Retinal pigment epithelial cell (primary cell): ENCODE measurements around the gene TDRD10.

Experiments
- DNase-seq: peaks from one replicate; pipeline ENCODE4 v3.0.0-alpha.2; 2010; ENCODE audit warnings: low read depth
- H3K4me3 ChIP-seq: 2 replicates; pipeline ENCODE4 v1.5.1; 2011; ENCODE audit warnings: mild to moderate bottlenecking, low read length, control low read depth, moderate library complexity
- TF ChIP-seq, protein P1 (sequence below): conservative IDR thresholded peaks from 2 replicates; pipeline ENCODE4 v1.5.1; 2011; ENCODE audit warnings: low read depth, low read length, control low read depth, inconsistent platforms

The TDRD10 gene

DNA sequence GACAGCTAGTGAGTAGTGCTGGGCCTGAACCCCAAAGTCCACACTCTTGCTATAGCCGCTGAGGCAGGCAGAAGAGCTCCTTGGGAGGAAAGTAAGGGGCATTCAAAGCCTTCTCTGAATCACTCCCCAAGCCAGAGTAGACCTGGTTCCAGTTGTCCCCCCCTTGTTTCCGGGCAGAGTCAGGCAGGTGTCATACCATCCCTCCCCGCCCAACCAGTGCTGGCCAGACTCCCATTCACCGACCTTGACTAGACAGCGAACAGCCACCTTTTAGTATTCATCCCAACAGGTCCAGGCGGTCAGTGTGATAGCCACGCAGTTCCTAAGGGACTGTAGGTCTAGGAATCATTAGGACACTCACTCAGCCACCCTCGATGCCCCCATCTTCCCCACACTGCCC, 77.4 kb downstream of the TDRD10 start:
- DNase-seq, result no peak
- H3K4me3 ChIP-seq, result no peak overlapping the region
- TF ChIP-seq, protein P1, sequence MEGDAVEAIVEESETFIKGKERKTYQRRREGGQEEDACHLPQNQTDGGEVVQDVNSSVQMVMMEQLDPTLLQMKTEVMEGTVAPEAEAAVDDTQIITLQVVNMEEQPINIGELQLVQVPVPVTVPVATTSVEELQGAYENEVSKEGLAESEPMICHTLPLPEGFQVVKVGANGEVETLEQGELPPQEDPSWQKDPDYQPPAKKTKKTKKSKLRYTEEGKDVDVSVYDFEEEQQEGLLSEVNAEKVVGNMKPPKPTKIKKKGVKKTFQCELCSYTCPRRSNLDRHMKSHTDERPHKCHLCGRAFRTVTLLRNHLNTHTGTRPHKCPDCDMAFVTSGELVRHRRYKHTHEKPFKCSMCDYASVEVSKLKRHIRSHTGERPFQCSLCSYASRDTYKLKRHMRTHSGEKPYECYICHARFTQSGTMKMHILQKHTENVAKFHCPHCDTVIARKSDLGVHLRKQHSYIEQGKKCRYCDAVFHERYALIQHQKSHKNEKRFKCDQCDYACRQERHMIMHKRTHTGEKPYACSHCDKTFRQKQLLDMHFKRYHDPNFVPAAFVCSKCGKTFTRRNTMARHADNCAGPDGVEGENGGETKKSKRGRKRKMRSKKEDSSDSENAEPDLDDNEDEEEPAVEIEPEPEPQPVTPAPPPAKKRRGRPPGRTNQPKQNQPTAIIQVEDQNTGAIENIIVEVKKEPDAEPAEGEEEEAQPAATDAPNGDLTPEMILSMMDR, result no peak

DNA sequence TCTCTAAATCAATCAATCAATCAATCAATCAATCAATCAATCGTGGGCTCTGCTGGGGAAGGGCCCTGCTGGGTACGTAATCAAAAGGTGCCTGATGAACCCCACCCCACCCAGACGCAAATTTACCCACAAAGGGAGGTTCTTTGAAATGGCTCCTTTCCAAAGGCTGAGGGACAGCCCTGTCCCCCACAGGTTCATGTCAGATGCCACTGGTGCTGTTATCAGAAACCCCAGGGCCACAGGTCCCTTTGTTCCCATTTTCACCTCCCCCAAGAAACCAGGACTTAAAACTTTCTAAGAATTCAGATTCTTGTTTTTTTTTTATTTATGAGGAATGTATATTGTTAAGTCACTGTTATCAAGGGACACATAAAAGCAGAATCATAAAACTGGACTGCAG, 79.7 kb downstream of the TDRD10 start:
- no peak for DNase-seq
- TF ChIP-seq, protein P1, result no peak

DNA sequence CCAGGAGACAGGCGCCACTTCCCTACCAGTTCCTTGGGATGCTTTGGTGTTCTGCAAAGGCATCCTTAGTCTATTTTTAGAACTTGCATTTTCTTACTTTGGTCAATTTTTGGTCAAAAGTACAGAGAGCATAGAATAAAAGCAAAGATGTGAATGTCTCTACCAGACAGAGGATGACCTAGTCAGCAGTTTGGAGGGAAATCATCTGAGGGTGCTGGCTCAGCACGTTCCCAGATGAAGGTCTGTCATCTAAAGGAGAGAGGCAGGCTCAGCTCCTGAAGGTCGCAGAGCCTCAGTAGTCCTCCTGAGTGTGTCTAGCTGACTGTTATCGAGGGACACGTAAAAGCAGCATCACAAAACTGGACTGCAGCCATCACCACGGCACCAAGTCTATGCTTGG, 80.9 kb downstream of the TDRD10 start:
- no peak overlapping the region for H3K4me3 ChIP-seq
- TF ChIP-seq, protein P1, result no peak
- DNase-seq, result no peak

More for the DNA sequence above, 79.7 kb downstream of the TDRD10 start:
- H3K4me3 ChIP-seq, result no peak overlapping the region

DNA sequence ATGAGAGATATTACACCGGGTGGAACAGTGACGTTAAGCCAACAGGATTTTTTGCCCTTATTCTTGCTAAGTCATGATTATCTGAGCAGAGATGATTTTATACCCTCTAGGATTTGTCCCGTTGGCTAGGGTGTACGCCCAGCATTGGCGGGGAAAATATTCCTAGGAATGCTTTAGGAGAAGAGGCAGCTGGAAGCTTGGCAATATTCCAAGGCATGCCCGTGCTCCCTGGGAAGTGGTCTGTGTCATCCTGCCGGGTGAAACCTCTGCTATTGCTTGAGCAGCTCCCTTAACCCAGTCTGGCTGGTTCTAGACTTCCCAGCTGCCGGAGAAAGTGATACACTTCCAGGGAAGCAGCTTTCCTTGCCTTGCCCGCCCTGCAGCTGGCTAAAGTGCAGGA, 81.8 kb downstream of the TDRD10 start:
- H3K4me3 ChIP-seq, result no peak overlapping the region
- no peak for DNase-seq
- TF ChIP-seq, protein P1, result no peak

DNA sequence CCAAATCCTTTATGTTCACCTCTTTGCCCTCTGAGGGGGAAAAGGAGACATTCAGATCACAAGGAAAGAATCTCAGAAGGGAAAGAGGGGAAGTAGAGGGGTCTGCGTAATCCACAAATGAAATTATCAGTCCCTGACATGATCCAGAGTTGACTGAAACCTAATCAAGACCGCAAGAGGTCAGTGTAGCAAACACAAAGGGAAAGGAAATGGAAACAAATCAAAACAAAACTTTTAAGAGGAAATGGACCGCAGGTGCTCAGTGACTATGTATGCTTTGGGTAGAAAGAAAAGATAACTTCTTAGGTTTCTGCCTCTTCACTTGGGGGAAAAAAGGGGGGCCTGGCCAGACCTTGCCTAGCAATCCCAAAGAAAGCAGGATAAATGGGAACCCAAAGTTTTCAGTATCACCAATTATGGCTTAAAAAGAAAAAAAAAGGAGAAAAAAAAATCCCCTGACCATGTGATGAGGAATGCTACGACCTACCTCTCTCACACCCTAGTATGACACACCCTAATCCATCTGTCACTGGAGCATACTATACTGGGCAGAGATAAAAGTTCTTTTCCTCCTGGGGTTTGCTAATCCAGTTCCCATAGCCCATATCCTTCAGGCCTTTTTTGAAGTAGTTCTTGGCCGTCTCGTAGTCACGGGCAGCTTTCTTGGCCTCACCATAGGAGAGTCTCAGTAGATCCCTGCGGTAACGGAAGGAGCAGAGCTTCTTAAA, 82.4 kb downstream of the TDRD10 start:
- H3K4me3 ChIP-seq, result no peak overlapping the region
- TF ChIP-seq, protein P1, result no peak
- DNase-seq, result no peak

DNA sequence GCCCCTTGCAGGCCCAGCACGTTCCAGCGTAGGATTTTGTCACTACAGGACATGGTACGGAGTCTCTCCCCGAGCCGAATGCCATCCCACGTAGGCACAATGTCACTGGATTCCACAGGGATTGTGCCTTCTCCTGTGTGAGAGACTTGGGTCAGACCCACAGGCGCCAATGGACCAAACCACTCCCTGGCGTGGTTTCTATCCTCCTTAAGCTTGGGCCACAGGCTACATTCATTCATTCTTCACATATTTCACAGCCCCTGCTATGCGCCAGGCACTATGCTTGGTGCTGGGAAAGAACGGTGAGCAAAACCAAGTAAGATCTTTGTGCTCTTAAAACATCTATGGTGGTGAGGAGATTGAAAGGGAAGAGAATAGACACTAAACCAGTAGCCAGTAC, 84.2 kb downstream of the TDRD10 start:
- no peak overlapping the region for H3K4me3 ChIP-seq
- no peak for DNase-seq
- TF ChIP-seq, protein P1, result no peak

DNA sequence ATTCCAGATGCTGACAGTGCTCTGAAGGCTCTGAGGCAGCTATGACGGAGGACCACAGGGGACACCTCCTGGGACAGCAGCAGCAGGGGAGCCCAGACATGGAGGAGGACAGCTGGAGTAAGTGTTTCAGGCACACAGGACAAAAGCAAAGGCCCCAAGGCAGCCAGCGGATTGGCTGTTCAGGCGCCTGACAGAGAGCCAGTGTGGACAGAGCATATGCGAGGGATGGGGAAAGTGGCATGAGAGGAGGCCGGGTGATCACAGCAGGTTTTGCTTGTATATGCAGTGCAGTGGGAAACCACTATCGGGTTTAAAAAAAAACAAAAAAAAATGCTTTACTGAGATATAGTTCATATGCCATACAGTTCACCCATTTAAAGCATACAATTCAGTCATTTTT, 84.6 kb downstream of the TDRD10 start:
- no peak for DNase-seq
- TF ChIP-seq, protein P1, result no peak
- H3K4me3 ChIP-seq, result no peak overlapping the region
